ENCODE results near the gene KCTD2.

DNA sequence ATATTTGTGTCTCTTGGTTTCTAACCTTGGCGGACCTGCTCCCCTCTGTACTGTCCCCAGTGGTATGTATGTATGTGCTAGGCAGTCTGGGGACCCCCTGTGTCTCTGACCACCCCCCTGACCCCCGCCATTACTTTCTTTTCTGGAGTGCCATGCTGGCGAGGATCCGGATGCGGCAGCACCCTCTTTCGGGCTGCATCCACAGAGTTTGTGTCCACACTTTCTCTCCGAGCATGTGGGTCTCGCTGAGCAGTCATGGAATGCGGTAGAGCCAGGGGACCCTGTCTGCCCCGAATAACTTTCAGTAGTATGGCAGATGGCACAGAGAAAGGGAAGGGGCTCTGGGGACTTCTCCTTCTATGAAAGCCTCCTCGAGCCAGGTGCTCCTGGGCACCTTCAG is 17.0 kb downstream of the KCTD2 start:
- no peak for TF ChIP-seq BHLHE40 (IDR thresholded peaks at IDR 0.05; ENCODE audit: borderline replicate concordance)
- TF ChIP-seq FOXA1 (IDR thresholded peaks at IDR 0.05), result no peak
- TF ChIP-seq SP1 (IDR thresholded peaks at IDR 0.05), result no peak
- TF ChIP-seq HDGF (IDR thresholded peaks at IDR 0.05; ENCODE audit: borderline replicate concordance), result no peak
- no peak for TF ChIP-seq TARDBP (IDR thresholded peaks at IDR 0.05)
- TF ChIP-seq, protein P1, sequence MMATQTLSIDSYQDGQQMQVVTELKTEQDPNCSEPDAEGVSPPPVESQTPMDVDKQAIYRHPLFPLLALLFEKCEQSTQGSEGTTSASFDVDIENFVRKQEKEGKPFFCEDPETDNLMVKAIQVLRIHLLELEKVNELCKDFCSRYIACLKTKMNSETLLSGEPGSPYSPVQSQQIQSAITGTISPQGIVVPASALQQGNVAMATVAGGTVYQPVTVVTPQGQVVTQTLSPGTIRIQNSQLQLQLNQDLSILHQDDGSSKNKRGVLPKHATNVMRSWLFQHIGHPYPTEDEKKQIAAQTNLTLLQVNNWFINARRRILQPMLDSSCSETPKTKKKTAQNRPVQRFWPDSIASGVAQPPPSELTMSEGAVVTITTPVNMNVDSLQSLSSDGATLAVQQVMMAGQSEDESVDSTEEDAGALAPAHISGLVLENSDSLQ (IDR thresholded peaks at IDR 0.05), result no peak
- no peak for TF ChIP-seq ARNT (IDR thresholded peaks at IDR 0.05)
- no peak for TF ChIP-seq SUZ12 (IDR thresholded peaks at IDR 0.05)
- TF ChIP-seq ZNF384 (IDR thresholded peaks at IDR 0.05), result no peak
- TF ChIP-seq NFRKB (IDR thresholded peaks at IDR 0.05), result no peak
- TF ChIP-seq L3MBTL2 (conservative IDR thresholded peaks at IDR 0.05), result no peak

Data from HEK293T (cell line).